SH-SY5Y (cell line): ENCODE data around the gene SHROOM2.

Source experiments
- GATA2 ChIP-seq: IDR thresholded peaks from 2 replicates; pipeline ENCODE4 v1.6.1; 2011; ENCODE audit warnings: mild to moderate bottlenecking, low read depth, low read length
- GATA3 ChIP-seq: IDR thresholded peaks from 2 replicates; pipeline ENCODE4 v1.6.1; 2011; ENCODE audit warnings: low read depth, mild to moderate bottlenecking, low read length, moderate library complexity

DNA sequence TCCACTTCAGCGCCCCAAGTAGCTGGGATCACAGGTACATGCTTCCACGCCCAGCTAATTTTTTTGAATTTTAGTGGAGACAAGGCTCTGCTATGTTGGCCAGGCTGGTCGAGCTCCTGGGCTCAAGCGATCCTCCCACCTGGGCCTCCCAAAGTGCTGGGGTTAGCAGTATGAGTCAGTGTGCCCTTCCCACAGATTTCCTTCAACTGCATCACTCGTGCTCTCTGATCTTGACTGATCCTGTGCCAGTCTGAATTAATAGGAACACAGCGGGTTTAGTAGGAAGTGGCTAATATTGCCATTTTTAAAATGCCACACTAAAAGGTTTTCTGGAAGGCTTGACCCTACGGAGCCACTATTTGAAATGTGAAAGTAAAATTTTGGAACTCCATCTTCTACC lies 4.3 kb upstream of the SHROOM2 start:
- no peak for TF ChIP-seq GATA3
- TF ChIP-seq GATA2, result no peak
